Stimulated activated memory B cell treated with anti-CD40 and anti-IgM and Interleukin-4, amounts not matched to agents 10 μg/mL and 1 μg/mL and 100 μg/mL, for 72 hours (primary cell): Measurements from ENCODE around the gene NUMA1.
A peak's percentile ranks its signal among the peaks of the same experiment; 100 is the strongest.

Source experiments
- ATAC-seq: fragments of 150-1000 bp; cut with Tn5 transposase; 2 replicates; pipeline ENCODE4 v1.10.0; 2021
- H3K27ac Mint-ChIP-seq: one replicate; pipeline ENCODE4 v1.8.0; 2022; ENCODE audit warnings: mild to moderate bottlenecking, mixed read lengths
- H3K27me3 Mint-ChIP-seq: one replicate; pipeline ENCODE4 v1.8.0; 2022; ENCODE audit warnings: mixed read lengths
- H3K36me3 Mint-ChIP-seq: one replicate; pipeline ENCODE4 v1.8.0; 2022; ENCODE audit warnings: mixed read lengths
- H3K4me1 Mint-ChIP-seq: one replicate; pipeline ENCODE4 v1.8.0; 2022; ENCODE audit warnings: mixed read lengths
- H3K4me3 Mint-ChIP-seq: one replicate; pipeline ENCODE4 v1.8.0; 2022; ENCODE audit warnings: mild to moderate bottlenecking, moderate library complexity, mixed read lengths
- H3K9me3 Mint-ChIP-seq: one replicate; pipeline ENCODE4 v1.8.0; 2022; ENCODE audit warnings: mixed read lengths

NUMA1 gene

DNA sequence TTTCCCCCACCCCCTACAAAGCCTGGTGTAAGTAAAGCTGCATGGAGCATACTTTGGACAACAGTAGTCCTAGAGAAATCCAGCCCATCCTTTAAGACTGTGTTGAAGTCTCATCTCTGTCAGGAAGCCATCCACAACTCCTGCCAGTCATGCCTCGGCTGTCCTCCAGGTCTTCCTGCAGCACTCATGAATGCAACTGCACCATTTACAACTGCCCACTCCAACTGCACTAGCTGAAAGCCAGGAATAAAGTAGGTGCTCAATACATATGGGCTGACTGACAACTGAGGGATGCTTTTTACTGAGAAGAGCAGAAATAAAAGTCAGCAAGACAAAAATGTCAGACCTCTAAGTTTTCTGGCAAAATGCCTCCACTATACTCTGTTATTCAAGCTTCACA, 54.3 kb downstream of the NUMA1 start:
- ATAC-seq = no peak
- Mint-ChIP-seq H3K36me3 (peaks cover 41% of the 10 kb centered on the region), H3K4me3 (no peak overlapping the region), H3K4me1 (peaks cover 43% of the 10 kb centered on the region), H3K27ac (peak overlapping the region; percentile 48), H3K9me3 (no peaks in the 10 kb centered on the region), H3K27me3 (no peaks in the 10 kb centered on the region)

DNA sequence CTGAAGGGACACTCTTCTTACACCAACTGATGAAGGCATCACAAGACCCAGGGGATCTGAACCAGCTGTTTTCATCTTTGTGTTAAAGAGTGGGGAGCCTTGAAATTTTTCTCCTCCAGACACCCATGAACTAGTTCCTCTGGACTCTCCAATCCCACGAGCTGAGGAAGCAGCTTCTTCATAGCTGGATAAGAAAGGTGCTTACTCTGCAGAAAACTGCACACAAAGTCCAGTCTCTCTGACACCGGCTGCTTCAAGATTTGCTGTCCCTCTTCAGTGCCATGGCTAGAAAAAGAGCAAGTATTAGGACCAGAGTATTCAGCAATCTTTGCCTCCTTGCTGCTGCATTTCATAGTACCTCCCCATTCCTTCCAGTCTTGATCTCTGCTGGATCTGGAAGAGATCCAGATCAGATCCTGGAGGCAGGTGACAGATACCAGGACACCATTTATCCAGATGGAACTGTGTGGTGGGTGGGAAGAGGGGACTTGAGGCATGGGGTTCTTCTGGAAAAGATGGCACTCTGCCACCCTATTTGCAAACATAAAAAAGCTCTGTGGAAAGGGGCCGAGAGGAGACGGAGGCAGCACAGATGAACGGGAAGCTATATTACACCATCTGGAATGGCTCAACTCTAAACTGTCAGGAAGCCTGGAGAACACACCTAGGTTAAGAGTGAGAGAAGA, 56.1 kb downstream of the NUMA1 start:
- Mint-ChIP-seq H3K9me3 (no peaks in the 10 kb centered on the region), H3K4me1 (peaks cover 30% of the 10 kb centered on the region), H3K27ac (no peak overlapping the region), H3K27me3 (no peaks in the 10 kb centered on the region), H3K36me3 (peaks cover 42% of the 10 kb centered on the region), H3K4me3 (no peak overlapping the region)
- no peak for ATAC-seq

DNA sequence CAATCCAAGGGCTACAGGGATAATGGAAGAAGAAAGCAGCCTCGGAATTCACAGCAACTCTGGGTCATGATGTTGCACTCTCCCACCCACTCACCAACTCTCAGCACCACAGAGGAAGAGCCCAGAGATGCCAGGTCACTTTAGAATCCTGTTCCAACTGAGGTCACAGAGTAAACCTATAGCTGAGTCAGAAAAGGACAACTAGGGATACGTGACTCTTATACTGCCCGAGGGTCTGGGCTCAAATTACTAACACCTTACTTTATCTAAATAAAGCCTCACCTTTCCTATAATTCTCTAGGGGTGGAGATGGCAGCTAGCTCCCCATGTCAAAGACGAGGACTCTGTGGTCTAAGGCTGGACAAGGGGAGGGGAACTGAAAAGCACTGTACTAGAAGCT, 57.0 kb downstream of the NUMA1 start:
- H3K27ac Mint-ChIP-seq = no peak overlapping the region
- peaks cover 44% of the 10 kb centered on the region for H3K36me3 Mint-ChIP-seq
- ATAC-seq = no peak
- H3K27me3 Mint-ChIP-seq = no peaks in the 10 kb centered on the region
- H3K4me3 Mint-ChIP-seq = no peak overlapping the region
- H3K4me1 Mint-ChIP-seq = peaks cover 22% of the 10 kb centered on the region
- H3K9me3 Mint-ChIP-seq = no peaks in the 10 kb centered on the region

DNA sequence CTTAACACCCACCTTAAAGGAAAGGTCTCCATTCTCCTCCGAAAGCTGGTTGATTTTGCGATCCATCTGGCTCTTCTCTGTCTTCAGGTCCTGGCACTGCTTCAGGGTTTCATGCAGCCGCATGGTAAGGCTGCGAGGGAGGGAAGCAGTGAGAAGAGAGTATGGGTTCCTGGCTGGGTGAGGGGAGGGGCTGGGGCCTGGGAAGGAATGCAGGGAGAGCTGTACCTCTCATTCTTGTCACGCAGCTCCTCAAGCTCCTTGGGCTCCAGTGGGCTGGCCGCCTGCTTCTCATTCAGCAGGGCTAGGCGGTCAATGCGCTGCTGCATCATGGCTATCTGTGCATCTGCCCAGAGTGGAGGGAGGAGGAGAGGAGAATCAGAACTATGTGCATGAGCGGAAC, 62.2 kb downstream of the NUMA1 start:
- peaks cover 6% of the 10 kb centered on the region for H3K4me1 Mint-ChIP-seq
- H3K27ac Mint-ChIP-seq = no peak overlapping the region
- ATAC-seq = no peak
- no peaks in the 10 kb centered on the region for H3K9me3 Mint-ChIP-seq
- no peak overlapping the region for H3K4me3 Mint-ChIP-seq
- H3K36me3 Mint-ChIP-seq = peaks cover 83% of the 10 kb centered on the region
- no peaks in the 10 kb centered on the region for H3K27me3 Mint-ChIP-seq

DNA sequence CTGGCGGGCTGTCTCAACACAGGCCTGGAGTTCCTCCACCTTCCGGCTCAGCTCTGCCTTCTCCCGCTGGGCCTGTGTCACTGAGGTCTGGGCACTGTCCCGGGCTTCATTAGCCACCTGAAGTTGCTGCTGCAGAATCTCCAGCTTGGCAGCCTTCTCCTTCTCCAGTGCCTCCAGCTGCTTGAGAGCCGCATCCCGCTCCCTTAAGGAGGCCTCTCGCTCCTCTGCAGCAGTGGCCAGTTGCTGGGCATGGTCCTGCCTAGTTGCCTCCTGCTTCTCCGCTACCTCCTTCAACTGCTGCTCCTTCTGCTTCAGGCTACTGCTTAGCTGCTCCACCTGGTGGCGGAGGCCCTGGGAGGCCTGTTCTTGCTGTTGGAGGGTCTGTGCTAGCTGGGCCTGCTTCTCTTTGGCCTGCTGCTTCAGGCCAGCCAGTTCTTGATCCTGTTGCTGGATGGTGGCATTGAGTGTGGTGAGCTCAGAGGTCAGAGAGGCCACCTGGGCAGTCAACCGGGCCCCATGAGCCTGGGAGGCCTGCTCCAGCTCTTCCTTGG, 64.8 kb downstream of the NUMA1 start:
- H3K36me3 Mint-ChIP-seq = peaks cover 77% of the 10 kb centered on the region

DNA sequence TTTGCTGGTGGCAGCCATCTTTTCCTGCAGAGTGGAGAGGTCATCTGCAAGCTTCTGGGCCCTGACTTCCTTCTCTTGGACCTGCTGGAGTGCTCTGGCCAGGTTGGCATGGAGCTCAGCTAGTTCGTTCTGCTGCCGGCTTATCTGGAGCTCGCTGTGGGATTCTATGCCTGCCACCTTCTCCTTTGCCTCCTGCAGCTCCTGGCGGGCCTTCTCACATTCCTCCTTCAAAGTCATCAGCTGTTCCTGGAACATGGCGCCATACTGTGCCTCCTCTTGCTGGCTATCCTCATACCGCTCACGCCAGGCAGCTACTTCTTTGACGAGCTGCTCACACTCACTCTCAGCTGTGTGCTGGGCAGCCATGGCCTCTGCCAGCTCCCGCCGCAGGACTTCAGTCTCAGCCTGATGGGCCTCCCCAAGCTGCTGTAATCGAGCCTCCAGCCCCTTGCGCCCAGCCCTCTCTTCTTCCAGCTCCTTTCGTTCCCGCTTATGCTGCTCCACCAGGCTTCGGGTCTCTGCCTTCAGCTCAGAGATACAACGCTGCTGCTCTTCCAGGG, 65.5 kb downstream of the NUMA1 start:
- Mint-ChIP-seq H3K9me3 (no peaks in the 10 kb centered on the region), H3K27me3 (no peaks in the 10 kb centered on the region), H3K27ac (peak overlapping the region; percentile 35), H3K4me3 (no peak overlapping the region), H3K36me3 (peaks cover 70% of the 10 kb centered on the region), H3K4me1 (peaks cover 7% of the 10 kb centered on the region)
- no peak for ATAC-seq

More for the DNA sequence above, 64.8 kb downstream of the NUMA1 start:
- no peak for ATAC-seq
- H3K4me1 Mint-ChIP-seq = peaks cover 7% of the 10 kb centered on the region
- no peaks in the 10 kb centered on the region for H3K27me3 Mint-ChIP-seq
- peak overlapping the region; percentile 35 for H3K27ac Mint-ChIP-seq
- no peak overlapping the region for H3K4me3 Mint-ChIP-seq
- no peaks in the 10 kb centered on the region for H3K9me3 Mint-ChIP-seq

DNA sequence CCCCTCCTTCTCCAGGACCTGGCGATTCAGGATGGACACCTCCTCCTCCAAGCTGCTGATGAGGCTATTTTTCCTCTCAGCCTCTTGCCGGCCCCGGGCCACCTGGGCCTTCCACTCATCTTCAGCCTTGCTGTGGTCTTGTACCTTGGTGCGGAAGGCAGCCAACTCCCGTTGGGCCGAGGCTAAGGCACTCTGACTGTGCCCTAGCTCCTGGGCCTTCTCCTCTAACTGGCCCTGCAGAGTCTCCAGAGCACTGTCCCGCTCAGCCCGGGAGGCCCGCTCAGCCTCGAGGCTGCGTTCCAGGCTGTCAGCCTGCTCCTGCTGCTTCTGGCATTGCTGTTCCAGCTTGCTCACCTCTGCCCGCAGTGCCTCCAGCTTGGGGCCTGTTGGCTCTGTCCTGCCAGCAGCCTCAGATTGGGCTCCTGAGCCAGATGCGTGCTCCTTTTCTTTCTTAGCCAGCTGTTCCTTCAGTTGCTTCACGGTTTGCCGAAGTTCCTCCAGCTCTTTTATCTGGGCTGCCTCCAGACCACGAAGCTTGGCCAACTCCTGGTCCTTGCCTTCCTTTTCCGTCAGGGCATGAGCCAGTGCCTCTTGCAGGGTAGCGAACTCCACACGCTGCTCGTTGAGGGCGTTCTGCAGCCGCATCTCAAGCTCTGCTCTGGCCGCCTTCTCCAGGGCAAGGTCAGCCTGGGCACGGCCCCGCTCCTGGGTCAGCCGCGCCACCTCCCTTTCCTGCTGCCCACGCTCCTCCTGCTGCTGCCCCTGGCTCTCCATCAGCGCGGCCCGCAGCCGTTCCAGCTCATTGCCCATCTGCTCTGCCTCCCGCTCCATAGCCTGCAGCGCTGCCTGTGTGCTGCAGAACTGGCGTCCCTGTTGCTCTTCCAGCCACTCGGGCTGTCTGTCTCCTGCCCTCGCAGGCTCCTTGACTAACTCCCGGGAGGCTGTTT, 66.3 kb downstream of the NUMA1 start:
- peaks cover 63% of the 10 kb centered on the region for H3K36me3 Mint-ChIP-seq
- peak overlapping the region; percentile 24 for H3K27ac Mint-ChIP-seq
- peaks cover 7% of the 10 kb centered on the region for H3K4me1 Mint-ChIP-seq
- H3K27me3 Mint-ChIP-seq = no peaks in the 10 kb centered on the region
- no peak for ATAC-seq
- no peaks in the 10 kb centered on the region for H3K9me3 Mint-ChIP-seq
- H3K4me3 Mint-ChIP-seq = no peak overlapping the region

DNA sequence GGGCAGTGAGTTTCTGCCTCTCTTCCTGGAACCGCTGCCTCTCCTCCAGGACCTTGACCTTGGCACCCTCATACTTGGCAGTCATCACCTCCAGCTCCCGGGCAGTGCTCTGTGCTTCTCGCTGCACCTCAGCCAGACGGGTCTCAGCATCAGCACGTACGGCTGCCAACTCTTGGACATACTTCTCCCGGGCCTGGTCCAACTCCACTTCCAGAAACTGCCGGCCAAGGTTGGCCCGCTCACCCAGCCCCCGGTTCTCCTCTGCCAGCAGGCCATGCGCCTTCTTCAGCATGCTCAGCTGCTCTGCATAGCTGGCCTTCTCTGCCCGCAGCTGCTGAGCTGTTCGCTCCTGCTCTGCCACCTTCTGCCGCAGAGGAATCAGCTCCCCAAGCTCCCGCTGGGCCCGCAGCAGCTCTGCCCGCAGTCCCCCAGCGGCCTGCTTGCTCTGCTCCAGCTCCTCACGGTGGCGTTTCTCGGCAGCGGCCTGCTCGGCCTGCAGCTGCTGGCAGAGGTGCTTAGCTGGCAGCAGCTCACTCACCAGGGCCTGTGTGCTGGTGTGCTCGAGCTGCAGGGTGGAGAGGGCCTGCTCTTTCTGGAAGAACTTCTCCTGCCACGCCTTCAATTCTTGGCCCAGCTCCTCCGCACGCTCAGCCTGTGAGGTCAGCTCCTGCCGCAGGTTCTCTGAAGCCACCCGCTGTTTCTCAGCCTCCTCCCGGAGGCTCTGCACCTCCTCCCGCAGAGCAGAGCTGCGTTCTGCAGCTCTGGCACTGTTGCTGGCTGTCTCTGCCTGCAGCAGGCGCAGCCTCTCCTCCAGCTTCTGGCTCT, 67.2 kb downstream of the NUMA1 start:
- peaks cover 61% of the 10 kb centered on the region for H3K36me3 Mint-ChIP-seq
- ATAC-seq = no peak
- no peaks in the 10 kb centered on the region for H3K27me3 Mint-ChIP-seq
- no peak overlapping the region for H3K4me3 Mint-ChIP-seq
- H3K9me3 Mint-ChIP-seq = no peaks in the 10 kb centered on the region
- H3K4me1 Mint-ChIP-seq = peaks cover 7% of the 10 kb centered on the region
- H3K27ac Mint-ChIP-seq = peak overlapping the region; percentile 24

DNA sequence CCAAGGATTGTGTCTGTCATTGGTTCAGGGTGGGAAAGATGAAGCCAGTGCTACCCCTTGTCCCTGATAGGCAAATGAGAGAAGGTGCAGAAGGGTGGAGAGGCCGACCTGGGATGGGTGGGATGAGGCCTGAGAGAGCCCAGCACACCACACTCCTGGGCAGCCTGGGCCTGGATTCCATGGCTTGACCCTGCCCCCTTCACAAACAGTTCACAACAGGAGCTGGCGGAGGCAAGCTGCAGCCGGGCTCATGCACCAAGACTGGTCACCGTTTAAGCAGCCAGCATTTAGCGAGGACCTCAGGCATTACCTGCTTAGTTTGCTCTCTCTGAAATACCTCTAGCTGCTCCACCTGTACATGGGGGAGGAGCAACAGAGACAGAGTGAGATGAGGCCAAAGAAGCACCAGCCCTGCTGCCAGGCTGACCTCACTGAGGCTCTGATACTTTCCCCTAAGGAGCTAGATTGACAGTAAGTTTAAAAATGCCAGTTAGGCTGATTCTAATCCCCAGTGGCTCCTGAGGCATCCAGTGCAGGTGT, 68.2 kb downstream of the NUMA1 start:
- peaks cover 61% of the 10 kb centered on the region for H3K36me3 Mint-ChIP-seq
- no peaks in the 10 kb centered on the region for H3K27me3 Mint-ChIP-seq
- no peak overlapping the region for H3K4me3 Mint-ChIP-seq
- H3K4me1 Mint-ChIP-seq = peaks cover 7% of the 10 kb centered on the region
- no peak for ATAC-seq
- H3K9me3 Mint-ChIP-seq = no peaks in the 10 kb centered on the region
- peak overlapping the region; percentile 66 for H3K27ac Mint-ChIP-seq

DNA sequence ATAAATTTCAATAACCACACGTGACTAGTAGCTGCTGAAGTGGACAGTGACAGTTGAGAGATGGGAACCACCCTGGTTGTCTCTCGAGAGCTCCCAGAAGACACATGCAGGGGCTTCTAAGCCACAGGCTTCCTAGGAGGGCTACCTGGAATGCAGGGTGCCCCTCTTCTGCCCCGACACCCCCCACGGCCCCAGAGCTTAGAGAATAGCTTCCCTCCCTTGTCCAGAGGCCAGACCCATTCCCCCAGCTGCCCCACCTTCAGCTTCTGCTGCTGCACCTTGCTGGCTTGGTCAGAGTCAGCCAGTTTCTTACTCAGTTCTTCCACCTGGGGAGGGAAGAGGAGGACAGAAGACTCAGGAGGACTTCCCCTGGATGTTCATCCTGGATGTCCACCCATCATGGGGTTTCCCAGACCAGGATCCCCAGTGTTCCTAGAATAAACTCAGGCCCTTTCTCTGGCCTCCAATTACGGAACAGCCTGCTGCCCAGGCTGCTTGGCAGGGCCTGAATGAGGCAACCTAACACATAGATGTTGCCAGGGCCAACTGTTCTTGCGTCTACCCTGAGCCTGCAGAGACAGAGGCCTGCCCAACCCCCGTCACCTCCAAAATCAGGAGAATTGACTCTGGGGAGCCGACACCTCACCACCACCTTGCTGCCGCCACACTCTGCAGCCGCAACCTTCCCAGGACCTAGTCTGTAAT, 69.7 kb downstream of the NUMA1 start:
- ATAC-seq = no peak
- H3K27ac Mint-ChIP-seq = peak overlapping the region; percentile 66
- no peak overlapping the region for H3K4me3 Mint-ChIP-seq
- peaks cover 61% of the 10 kb centered on the region for H3K36me3 Mint-ChIP-seq
- H3K27me3 Mint-ChIP-seq = no peaks in the 10 kb centered on the region
- no peaks in the 10 kb centered on the region for H3K9me3 Mint-ChIP-seq
- peaks cover 18% of the 10 kb centered on the region for H3K4me1 Mint-ChIP-seq

DNA sequence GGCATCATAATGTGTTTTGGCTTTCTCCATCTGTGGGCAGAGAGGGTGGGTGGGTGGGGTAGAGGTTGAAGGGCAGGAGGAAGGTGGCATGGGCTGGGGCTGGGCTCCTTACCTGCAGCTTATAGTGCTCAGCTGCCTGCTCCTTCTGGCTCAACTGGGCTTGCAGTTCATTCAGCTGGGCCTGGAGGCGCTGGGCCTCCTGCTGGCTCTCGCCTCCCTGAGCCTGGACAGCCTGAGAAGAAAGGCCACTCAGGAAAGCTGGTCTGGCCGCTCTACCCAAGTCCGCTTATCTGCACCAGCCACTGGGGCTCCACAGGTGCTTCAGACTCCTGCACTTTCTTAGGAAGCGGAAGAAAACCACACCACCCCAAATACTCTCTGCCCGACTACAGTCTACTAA, 71.2 kb downstream of the NUMA1 start:
- peaks cover 49% of the 10 kb centered on the region for H3K36me3 Mint-ChIP-seq
- H3K9me3 Mint-ChIP-seq = no peaks in the 10 kb centered on the region
- no peak overlapping the region for H3K27ac Mint-ChIP-seq

DNA sequence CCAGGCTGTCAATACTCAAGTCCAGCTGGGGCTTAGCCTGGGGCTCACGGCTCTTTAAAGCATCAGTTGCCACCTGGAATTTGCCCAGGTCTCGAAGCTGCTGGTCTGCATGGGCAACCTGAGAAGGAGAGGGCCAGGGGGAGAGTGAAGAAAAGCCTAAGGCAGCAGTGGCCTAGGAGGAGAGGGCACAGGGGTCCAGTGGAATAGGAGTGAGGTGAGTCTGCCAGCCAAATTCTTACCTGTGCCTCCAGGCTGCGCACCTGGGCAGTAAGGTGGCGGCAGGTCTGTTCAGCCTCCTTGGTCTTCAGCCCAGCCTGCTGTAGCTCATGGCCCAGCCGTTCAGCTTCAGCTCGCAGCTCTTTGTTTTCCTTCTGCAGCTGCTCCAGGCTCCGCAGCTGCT, 71.6 kb downstream of the NUMA1 start:
- Mint-ChIP-seq H3K4me3 (no peak overlapping the region), H3K4me1 (peaks cover 36% of the 10 kb centered on the region), H3K27ac (peak overlapping the region; percentile 50), H3K36me3 (peaks cover 49% of the 10 kb centered on the region), H3K9me3 (no peaks in the 10 kb centered on the region), H3K27me3 (no peaks in the 10 kb centered on the region)
- no peak for ATAC-seq

More for the DNA sequence above, 71.2 kb downstream of the NUMA1 start:
- ATAC-seq = no peak
- H3K4me1 Mint-ChIP-seq = peaks cover 33% of the 10 kb centered on the region
- no peak overlapping the region for H3K4me3 Mint-ChIP-seq
- H3K27me3 Mint-ChIP-seq = no peaks in the 10 kb centered on the region

DNA sequence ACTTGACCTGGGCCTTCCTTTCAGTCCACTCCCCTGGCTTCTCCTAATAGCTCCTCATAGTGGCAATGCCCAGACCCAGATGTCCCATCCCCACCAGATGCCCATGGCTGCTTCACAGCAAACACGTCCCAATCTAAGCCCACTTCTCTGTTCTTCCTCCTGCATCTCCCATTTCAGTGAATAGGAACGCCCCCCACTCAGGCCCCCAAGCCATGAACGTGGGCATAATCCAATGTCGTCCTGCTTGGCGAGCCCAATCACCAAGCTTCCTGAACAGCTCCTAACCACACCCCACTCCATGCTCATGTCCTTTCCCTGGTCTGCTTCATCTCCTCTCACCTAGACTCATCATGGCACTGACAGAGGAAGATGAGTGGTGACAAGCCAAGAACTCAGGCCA, 72.8 kb downstream of the NUMA1 start:
- H3K27me3 Mint-ChIP-seq = no peaks in the 10 kb centered on the region
- no peaks in the 10 kb centered on the region for H3K9me3 Mint-ChIP-seq
- H3K27ac Mint-ChIP-seq = peak overlapping the region; percentile 50
- peaks cover 31% of the 10 kb centered on the region for H3K4me1 Mint-ChIP-seq
- H3K4me3 Mint-ChIP-seq = no peak overlapping the region
- no peak for ATAC-seq
- H3K36me3 Mint-ChIP-seq = peaks cover 51% of the 10 kb centered on the region

DNA sequence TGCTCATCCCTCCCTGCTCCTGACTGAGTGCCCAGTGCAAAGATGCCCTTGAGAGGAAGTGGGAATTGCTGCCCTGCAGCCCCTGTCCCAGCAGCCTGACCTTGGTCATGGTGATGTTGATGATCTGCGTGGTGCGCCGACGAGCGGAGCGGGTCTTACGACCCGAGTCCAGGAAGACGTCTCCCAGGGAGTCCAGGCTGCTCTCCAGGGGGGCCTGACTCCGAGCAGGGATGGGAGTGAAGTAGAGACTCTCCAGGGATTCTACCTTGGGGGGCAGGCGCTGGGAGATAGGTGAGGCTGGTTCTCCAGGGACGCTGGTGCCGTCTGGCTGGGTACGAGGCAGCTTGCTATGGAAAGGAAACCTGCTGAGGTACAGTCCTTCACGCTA, 73.3 kb downstream of the NUMA1 start:
- no peak for ATAC-seq
- peaks cover 56% of the 10 kb centered on the region for H3K36me3 Mint-ChIP-seq

More for the DNA sequence above, 73.3 kb downstream of the NUMA1 start:
- Mint-ChIP-seq H3K27ac (no peak overlapping the region), H3K9me3 (no peaks in the 10 kb centered on the region), H3K4me3 (no peak overlapping the region), H3K27me3 (no peaks in the 10 kb centered on the region), H3K4me1 (peaks cover 36% of the 10 kb centered on the region)
